Stimulated activated CD8-positive, alpha-beta memory T cell treated with anti-CD3 and anti-CD28 coated beads, Interleukin-12 subunit alpha, Interleukin-12 subunit beta, amount 100 ng/mL, for 1 hour (primary cell): ENCODE measurements around the gene ISG20.

Source experiments
- DNase-seq: peaks from one replicate; pipeline ENCODE4 v3.0.0-alpha.2; 2020; ENCODE audit warnings: low read depth

Gene ISG20

GRCh38 chr15:88638626-88639372, at the start of gene ISG20:
TSS of gene ISG20 (plus strand) at chr15:88639016. CDS start at chr15:88639367, 351 bp downstream.
- DNase-seq: peak; percentile 93

GRCh38 chr15:88590759-88591158, 48.1 kb upstream of the ISG20 start:
- DNase-seq: no peak

GRCh38 chr15:88591384-88591783, 47.4 kb upstream of the ISG20 start:
- DNase-seq: no peak

GRCh38 chr15:88603885-88604284, 34.9 kb upstream of the ISG20 start:
- no peak for DNase-seq

GRCh38 chr15:88604381-88605188, 34.2 kb upstream of the ISG20 start:
- DNase-seq: no peak

GRCh38 chr15:88605189-88606069, 33.4 kb upstream of the ISG20 start:
- DNase-seq: no peak

GRCh38 chr15:88606070-88606794, 32.6 kb upstream of the ISG20 start:
- no peak for DNase-seq

GRCh38 chr15:88607951-88608350, 30.9 kb upstream of the ISG20 start:
- no peak for DNase-seq

- no peak for DNase-seq
These were observed 30.1 kb upstream of the ISG20 start for GRCh38 chr15:88608607-88609181.

- no peak for DNase-seq
These were observed 29.3 kb upstream of the ISG20 start for GRCh38 chr15:88609344-88610090.

- DNase-seq: no peak
These were observed 28.1 kb upstream of the ISG20 start for GRCh38 chr15:88610701-88611231.

GRCh38 chr15:88612186-88612796, 26.5 kb upstream of the ISG20 start:
- DNase-seq: no peak

GRCh38 chr15:88613074-88613944, 25.5 kb upstream of the ISG20 start:
- no peak for DNase-seq

GRCh38 chr15:88615303-88616107, 23.3 kb upstream of the ISG20 start:
- no peak for DNase-seq

GRCh38 chr15:88616240-88616639, 22.6 kb upstream of the ISG20 start:
- no peak for DNase-seq

GRCh38 chr15:88617031-88617722, 21.6 kb upstream of the ISG20 start:
- no peak for DNase-seq

- DNase-seq: no peak
These were observed 21.0 kb upstream of the ISG20 start for GRCh38 chr15:88617790-88618189.
